Stimulated activated CD4-positive, alpha-beta T cell treated with anti-CD3 and anti-CD28 coated beads, Interleukin-15, amount 100 ng/mL, for 1 hour (primary cell): ENCODE data around the gene TBKBP1.

Experiments used
- DNase-seq, 2 donors: peaks; one replicate each; pipeline ENCODE4 v3.0.0-alpha.2; 2020; ENCODE audit warnings: low read depth in 1 of 2, low spot score in 1 of 2

Gene TBKBP1

DNA sequence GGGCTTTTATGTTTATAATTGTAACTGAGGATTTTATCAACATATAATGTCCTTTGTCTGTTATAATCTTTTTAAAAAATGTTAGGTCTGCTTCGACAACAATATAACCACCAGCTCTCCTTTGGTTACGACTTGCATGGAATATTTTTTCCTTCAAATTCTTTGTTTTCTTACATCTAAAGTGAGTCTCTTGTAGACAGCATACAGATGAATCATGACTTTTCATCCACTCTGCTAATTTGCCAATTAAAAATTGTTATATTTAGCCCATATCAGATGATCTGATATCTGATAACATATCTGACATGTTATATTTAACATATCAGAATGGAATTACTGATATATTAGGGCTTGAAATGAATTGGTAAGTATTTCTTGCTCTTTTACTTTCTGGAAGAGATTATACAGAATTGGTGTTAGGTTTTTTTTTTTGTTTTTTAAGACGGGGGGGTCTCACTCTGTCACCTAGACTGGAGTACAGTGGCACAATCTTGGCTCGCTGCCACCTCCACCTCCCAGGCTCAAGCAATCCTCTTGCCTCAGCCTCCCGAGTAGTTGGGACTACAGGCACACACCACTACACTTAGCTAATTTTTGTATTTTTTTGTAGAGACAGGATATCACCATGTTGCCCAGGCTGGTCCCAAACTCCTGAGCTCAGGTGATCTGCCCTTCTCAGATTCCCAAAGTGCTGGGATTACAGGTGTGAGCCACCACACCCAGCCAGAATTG lies 66.6 kb downstream of the TBKBP1 start:
- no peak for DNase-seq
